ENCODE data around the gene CDC42SE1.
A peak's percentile ranks its signal among the peaks of the same experiment; 100 is the strongest.

CDC42SE1 gene

DNA sequence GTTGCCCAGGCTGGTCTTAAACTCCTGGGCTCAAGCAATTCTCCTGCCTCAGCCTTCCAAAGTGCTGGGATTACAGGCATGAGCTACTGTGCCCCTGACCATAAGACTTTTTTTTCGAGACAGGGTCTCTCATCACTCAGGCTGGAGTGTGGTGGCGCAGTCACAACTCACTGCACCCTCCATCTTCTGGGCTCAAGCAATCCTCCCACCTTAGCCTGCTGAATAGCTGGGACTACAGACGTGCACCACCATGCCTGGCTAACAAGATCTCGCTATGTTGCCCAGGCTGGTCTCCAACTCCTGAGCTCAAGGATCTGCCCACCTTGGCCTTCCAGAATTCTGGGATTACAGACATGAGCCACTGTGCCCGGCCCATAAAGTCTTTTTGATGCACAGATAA, 10.0 kb downstream of the CDC42SE1 start:
- Histone ChIP-seq H3K27me3 (ENCODE audit: insufficient read depth, low read length, poor library complexity, severe bottlenecking) (no peaks in the 10 kb centered on the region), H3K36me3 (ENCODE audit: insufficient read depth, low read length) (peaks cover 24% of the 10 kb centered on the region; the same call in 1 of the 2 replicates), H2AFZ (ENCODE audit: low read length) (no peak overlapping the region), H3K79me2 (ENCODE audit: insufficient read depth, low read length) (0 out of 2 replicates have a peak, but pooled peaks cover 8% of the 10 kb centered on the region), H3K4me2 (ENCODE audit: low read depth, low read length, poor library complexity, severe bottlenecking) (no peak overlapping the region), H3K9ac (ENCODE audit: low read depth, low read length, poor library complexity, severe bottlenecking) (no peak overlapping the region), H3K4me1 (ENCODE audit: insufficient read depth, low read length, poor library complexity, severe bottlenecking) (peaks cover 13% of the 10 kb centered on the region), H3K9me3 (ENCODE audit: insufficient read depth, low read depth, low read length) (no peaks in the 10 kb centered on the region), H4K20me1 (ENCODE audit: insufficient read depth, low read length, poor library complexity, severe bottlenecking) (peaks cover 1% of the 10 kb centered on the region), H3K9me2 (replicated peaks; ENCODE audit: low read depth, low read length) (no peaks in the 10 kb centered on the region), H3F3A (ENCODE audit: low read depth) (peaks cover 3% of the 10 kb centered on the region; the same call in 1 of the 2 replicates), H3K4me3 (ENCODE audit: low read length, poor library complexity, severe bottlenecking) (no peak overlapping the region)
- TF ChIP-seq, protein P1, sequence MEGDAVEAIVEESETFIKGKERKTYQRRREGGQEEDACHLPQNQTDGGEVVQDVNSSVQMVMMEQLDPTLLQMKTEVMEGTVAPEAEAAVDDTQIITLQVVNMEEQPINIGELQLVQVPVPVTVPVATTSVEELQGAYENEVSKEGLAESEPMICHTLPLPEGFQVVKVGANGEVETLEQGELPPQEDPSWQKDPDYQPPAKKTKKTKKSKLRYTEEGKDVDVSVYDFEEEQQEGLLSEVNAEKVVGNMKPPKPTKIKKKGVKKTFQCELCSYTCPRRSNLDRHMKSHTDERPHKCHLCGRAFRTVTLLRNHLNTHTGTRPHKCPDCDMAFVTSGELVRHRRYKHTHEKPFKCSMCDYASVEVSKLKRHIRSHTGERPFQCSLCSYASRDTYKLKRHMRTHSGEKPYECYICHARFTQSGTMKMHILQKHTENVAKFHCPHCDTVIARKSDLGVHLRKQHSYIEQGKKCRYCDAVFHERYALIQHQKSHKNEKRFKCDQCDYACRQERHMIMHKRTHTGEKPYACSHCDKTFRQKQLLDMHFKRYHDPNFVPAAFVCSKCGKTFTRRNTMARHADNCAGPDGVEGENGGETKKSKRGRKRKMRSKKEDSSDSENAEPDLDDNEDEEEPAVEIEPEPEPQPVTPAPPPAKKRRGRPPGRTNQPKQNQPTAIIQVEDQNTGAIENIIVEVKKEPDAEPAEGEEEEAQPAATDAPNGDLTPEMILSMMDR (conservative IDR thresholded peaks at IDR 0.05; ENCODE audit: low read length), result no peak
- no peak for TF ChIP-seq EZH2phosphoT487 (IDR thresholded peaks at IDR 0.05; ENCODE audit: borderline replicate concordance)

DNA sequence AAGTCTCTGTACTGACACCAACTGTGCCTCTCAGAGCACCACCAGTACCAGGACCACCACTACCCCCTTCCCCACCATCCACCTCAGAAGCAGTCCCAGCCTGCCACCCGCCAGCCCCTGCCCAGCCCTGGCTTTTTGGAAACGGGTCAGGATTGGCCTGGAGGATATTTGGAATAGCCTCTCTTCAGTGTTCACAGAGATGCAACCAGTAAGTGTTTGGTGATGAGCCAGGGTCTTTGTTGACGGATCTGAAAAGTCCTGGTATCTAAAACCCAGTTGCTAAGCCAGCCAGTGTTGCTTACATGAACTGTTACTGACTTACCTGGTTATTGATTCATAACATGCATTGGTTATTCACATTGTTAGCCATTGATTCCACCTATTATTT, 10.8 kb downstream of the CDC42SE1 start:
- peak overlapping the region; percentile 90 for H3K4me2 ChIP-seq (ENCODE audit: low read depth, low read length, poor library complexity, severe bottlenecking)
- H3K79me2 ChIP-seq (ENCODE audit: insufficient read depth, low read length), result 0 out of 2 replicates have a peak, but pooled peaks cover 4% of the 10 kb centered on the region
- H3K4me3 ChIP-seq (ENCODE audit: low read length, poor library complexity, severe bottlenecking), result peak overlapping the region; percentile 91
- no peak for TF ChIP-seq EZH2phosphoT487 (IDR thresholded peaks at IDR 0.05; ENCODE audit: borderline replicate concordance)
- TF ChIP-seq, protein P1 (conservative IDR thresholded peaks at IDR 0.05; ENCODE audit: low read length), result 0 out of 2 replicates have a peak, but pooled peaks have one; percentile 1
- H4K20me1 ChIP-seq (ENCODE audit: insufficient read depth, low read length, poor library complexity, severe bottlenecking), result no peaks in the 10 kb centered on the region
- H3K27me3 ChIP-seq (ENCODE audit: insufficient read depth, low read length, poor library complexity, severe bottlenecking), result no peaks in the 10 kb centered on the region
- H3K4me1 ChIP-seq (ENCODE audit: insufficient read depth, low read length, poor library complexity, severe bottlenecking), result peaks cover 13% of the 10 kb centered on the region
- H3K36me3 ChIP-seq (ENCODE audit: insufficient read depth, low read length), result peaks cover 15% of the 10 kb centered on the region; the same call in 1 of the 2 replicates
- H3K9me2 ChIP-seq (replicated peaks; ENCODE audit: low read depth, low read length), result no peaks in the 10 kb centered on the region
- no peaks in the 10 kb centered on the region for H3K9me3 ChIP-seq (ENCODE audit: insufficient read depth, low read depth, low read length)
- no peak overlapping the region for H2AFZ ChIP-seq (ENCODE audit: low read length)
- peaks cover 3% of the 10 kb centered on the region; the same call in 1 of the 2 replicates for H3F3A ChIP-seq (ENCODE audit: low read depth)
- H3K9ac ChIP-seq (ENCODE audit: low read depth, low read length, poor library complexity, severe bottlenecking), result peak overlapping the region; percentile 88

DNA sequence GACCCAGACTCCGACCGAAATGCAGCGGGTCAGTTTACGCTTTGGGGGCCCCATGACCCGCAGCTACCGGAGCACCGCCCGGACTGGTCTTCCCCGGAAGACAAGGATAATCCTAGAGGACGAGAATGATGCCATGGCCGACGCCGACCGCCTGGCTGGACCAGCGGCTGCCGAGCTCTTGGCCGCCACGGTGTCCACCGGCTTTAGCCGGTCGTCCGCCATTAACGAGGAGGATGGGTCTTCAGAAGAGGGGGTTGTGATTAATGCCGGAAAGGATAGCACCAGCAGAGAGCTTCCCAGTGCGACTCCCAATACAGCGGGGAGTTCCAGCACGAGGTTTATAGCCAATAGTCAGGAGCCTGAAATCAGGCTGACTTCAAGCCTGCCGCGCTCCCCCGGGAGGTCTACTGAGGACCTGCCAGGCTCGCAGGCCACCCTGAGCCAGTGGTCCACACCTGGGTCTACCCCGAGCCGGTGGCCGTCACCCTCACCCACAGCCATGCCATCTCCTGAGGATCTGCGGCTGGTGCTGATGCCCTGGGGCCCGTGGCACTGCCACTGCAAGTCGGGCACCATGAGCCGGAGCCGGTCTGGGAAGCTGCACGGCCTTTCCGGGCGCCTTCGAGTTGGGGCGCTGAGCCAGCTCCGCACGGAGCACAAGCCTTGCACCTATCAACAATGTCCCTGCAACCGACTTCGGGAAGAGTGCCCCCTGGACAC, 11.3 kb downstream of the CDC42SE1 start:
- Histone ChIP-seq H3K79me2 (ENCODE audit: insufficient read depth, low read length) (0 out of 2 replicates have a peak, but pooled peaks cover 4% of the 10 kb centered on the region), H4K20me1 (ENCODE audit: insufficient read depth, low read length, poor library complexity, severe bottlenecking) (no peaks in the 10 kb centered on the region), H3K9me3 (ENCODE audit: insufficient read depth, low read depth, low read length) (no peaks in the 10 kb centered on the region), H3K4me3 (ENCODE audit: low read length, poor library complexity, severe bottlenecking) (peak overlapping the region; percentile 91), H2AFZ (ENCODE audit: low read length) (peak overlapping the region; percentile 98), H3K4me2 (ENCODE audit: low read depth, low read length, poor library complexity, severe bottlenecking) (peak overlapping the region; percentile 90), H3K9ac (ENCODE audit: low read depth, low read length, poor library complexity, severe bottlenecking) (peak overlapping the region; percentile 88), H3K9me2 (replicated peaks; ENCODE audit: low read depth, low read length) (no peaks in the 10 kb centered on the region), H3K36me3 (ENCODE audit: insufficient read depth, low read length) (peaks cover 10% of the 10 kb centered on the region; the same call in 1 of the 2 replicates), H3K4me1 (ENCODE audit: insufficient read depth, low read length, poor library complexity, severe bottlenecking) (peaks cover 13% of the 10 kb centered on the region), H3K27me3 (ENCODE audit: insufficient read depth, low read length, poor library complexity, severe bottlenecking) (no peaks in the 10 kb centered on the region), H3F3A (ENCODE audit: low read depth) (peaks cover 3% of the 10 kb centered on the region; the same call in 1 of the 2 replicates)
- TF ChIP-seq, protein P1 (conservative IDR thresholded peaks at IDR 0.05; ENCODE audit: low read length), result peak; percentile 72
- no peak for TF ChIP-seq EZH2phosphoT487 (IDR thresholded peaks at IDR 0.05; ENCODE audit: borderline replicate concordance)
